ENCODE measurements around the gene EPB41L5.

Gene EPB41L5

GRCh38 chr2:120204417-120204816, 191.5 kb downstream of the EPB41L5 start:
- no peak overlapping the region for H3K4me3 ChIP-seq (ENCODE audit: low read depth, low read length)
- DNase-seq (ENCODE audit: low read depth) = no peak
- TF ChIP-seq, protein P1, sequence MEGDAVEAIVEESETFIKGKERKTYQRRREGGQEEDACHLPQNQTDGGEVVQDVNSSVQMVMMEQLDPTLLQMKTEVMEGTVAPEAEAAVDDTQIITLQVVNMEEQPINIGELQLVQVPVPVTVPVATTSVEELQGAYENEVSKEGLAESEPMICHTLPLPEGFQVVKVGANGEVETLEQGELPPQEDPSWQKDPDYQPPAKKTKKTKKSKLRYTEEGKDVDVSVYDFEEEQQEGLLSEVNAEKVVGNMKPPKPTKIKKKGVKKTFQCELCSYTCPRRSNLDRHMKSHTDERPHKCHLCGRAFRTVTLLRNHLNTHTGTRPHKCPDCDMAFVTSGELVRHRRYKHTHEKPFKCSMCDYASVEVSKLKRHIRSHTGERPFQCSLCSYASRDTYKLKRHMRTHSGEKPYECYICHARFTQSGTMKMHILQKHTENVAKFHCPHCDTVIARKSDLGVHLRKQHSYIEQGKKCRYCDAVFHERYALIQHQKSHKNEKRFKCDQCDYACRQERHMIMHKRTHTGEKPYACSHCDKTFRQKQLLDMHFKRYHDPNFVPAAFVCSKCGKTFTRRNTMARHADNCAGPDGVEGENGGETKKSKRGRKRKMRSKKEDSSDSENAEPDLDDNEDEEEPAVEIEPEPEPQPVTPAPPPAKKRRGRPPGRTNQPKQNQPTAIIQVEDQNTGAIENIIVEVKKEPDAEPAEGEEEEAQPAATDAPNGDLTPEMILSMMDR (IDR thresholded peaks at IDR 0.05; ENCODE audit: low read depth, low read length, missing control alignments) = no peak

DNA sequence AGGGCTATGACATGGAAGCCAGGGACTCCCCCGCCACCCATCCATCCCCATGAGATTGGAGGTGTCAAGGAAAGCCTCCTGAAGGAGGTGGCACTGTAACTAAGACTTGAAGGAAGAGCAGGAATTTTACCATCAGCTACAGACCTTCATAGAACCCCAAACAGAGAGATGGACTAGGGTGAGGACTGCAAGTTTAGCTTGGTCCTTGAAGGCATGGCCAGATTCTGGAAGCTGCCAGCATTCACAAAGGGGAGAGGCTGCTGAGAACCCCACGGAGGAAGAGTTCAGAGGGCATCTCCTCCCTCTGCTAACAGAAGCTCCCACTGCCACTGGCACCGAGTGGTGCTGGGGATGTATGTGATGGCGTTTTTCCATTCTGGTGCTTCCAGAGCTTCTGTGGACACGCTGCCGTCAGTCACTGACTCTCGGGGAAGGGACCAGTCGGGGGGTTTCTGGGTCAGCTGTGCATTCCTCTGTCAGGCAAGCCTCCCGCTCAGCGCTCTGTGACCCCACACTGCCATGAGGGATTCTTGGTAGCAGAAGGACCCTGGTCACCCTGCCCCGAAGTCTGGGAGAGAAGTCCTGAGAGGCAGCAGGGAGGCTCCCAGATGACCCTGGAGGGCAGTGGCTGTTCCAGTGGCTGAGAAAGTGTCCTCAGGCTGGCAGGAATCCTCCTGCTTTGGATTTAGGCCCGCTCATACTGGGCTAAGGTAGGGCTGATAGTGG, 192.2 kb downstream of the EPB41L5 start:
- TF ChIP-seq, protein P1 (IDR thresholded peaks at IDR 0.05; ENCODE audit: low read depth, low read length, missing control alignments) = no peak
- no peak overlapping the region for H3K4me3 ChIP-seq (ENCODE audit: low read depth, low read length)
- no peak for DNase-seq (ENCODE audit: low read depth)

DNA sequence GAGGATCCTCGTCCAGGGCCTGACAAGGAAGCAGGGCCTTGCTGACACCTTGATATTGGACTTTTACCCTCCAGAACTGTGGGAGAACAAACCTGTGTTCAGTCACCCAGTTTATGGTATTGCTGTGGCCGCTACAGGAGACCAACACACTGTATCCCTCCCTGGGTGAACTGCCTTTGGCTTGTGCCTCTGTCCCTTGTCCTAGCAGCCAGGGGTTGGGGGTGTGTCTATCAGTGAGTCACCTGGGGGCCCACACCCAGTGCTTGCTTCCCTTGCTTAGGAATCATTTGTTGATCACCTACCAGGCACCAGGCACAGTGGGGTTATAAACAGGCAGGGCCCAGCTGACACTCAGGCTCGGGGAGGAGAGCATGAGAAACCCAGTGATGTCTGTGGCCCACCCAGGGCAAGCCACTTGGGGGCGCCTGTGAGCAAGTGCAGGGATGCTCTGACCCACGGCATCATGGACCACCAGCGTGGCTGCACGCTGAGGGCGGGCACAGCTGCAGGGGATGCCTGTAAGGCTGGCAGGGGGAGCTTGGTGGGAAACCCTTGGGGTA, 193.2 kb downstream of the EPB41L5 start:
- DNase-seq (ENCODE audit: low read depth) = no peak
- H3K4me3 ChIP-seq (ENCODE audit: low read depth, low read length) = no peak overlapping the region
- TF ChIP-seq, protein P1 (IDR thresholded peaks at IDR 0.05; ENCODE audit: low read depth, low read length, missing control alignments) = peak; percentile 76

- TF ChIP-seq, protein P1 (IDR thresholded peaks at IDR 0.05; ENCODE audit: low read depth, low read length, missing control alignments) = no peak
- no peak for DNase-seq (ENCODE audit: low read depth)
- no peak overlapping the region for H3K4me3 ChIP-seq (ENCODE audit: low read depth, low read length)
Measured at GRCh38 chr2:120208381-120209353, 195.8 kb downstream of the EPB41L5 start.

GRCh38 chr2:120209427-120210269, 196.8 kb downstream of the EPB41L5 start:
- TF ChIP-seq, protein P1 (IDR thresholded peaks at IDR 0.05; ENCODE audit: low read depth, low read length, missing control alignments) = no peak
- DNase-seq (ENCODE audit: low read depth) = no peak
- no peak overlapping the region for H3K4me3 ChIP-seq (ENCODE audit: low read depth, low read length)

DNA sequence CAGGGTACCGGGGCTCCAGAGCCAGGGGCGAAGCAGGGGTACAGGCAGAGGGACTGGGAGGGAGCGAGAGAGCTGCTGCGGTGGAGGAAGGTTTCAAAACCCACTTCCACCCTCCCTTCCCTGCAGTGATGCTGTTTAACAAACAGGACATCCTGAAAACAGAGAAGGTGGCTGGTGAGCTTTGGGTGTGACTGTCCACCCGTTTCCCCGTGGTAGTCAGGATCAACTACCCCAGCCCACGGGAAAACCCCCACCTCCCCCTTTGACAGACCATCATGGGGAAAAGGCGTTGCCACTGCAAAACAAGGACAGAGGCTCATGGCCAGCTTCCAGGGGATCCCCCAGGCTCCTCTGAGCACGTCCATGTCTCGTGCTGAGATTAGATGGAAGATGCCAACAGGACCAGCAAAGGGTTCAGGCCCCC, 197.4 kb downstream of the EPB41L5 start:
- no peak for DNase-seq (ENCODE audit: low read depth)
- no peak overlapping the region for H3K4me3 ChIP-seq (ENCODE audit: low read depth, low read length)
- TF ChIP-seq, protein P1 (IDR thresholded peaks at IDR 0.05; ENCODE audit: low read depth, low read length, missing control alignments) = no peak

Measured in GM12864 (cell line).